ENCODE results near the gene G6PC1. TPM values are rescaled to one million over a fixed set of nuclear protein-coding genes. Genes with fewer than 3 reads are reported as not detected.
"Not testable (repeated sequence)": the region's sequence is repeated elsewhere in the genome, so short reads cannot be mapped to it uniquely, and the experiment has no call there.

The G6PC1 gene
- polyA plus RNA-seq (ENCODE audit: insufficient read length) = not detected

DNA sequence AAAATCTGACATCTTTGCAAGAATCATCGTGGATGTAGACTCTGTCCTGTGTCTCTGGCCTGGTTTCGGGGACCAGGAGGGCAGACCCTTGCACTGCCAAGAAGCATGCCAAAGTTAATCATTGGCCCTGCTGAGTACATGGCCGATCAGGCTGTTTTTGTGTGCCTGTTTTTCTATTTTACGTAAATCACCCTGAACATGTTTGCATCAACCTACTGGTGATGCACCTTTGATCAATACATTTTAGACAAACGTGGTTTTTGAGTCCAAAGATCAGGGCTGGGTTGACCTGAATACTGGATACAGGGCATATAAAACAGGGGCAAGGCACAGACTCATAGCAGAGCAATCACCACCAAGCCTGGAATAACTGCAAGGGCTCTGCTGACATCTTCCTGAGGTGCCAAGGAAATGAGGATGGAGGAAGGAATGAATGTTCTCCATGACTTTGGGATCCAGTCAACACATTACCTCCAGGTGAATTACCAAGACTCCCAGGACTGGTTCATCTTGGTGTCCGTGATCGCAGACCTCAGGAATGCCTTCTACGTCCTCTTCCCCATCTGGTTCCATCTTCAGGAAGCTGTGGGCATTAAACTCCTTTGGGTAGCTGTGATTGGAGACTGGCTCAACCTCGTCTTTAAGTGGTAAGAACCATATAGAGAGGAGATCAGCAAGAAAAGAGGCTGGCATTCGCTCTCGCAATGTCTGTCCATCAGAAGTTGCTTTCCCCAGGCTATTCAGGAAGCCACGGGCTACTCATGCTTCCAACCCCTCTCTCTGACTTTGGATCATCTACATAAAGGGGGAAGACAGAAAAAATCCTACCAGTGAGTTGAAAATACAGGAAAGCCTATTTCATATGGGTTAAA, at the start of gene G6PC1:
TSS of gene G6PC1 (plus strand) at position 340 of the 872 bp plus-strand sequence. CDS start at position 418, 78 bp downstream.
- no peak for DNase-seq

- no peak for DNase-seq
Observed at GRCh38 chr17:42850954-42851353, 49.6 kb upstream of the G6PC1 start, which contains the start of gene AOC3. Gene AOC3 (plus strand): TSS chr17:42851199. CDS start chr17:42851344, 145 bp downstream.

GRCh38 chr17:42851371-42852240, 49.0 kb upstream of the G6PC1 start:
- not testable (repeated sequence) for DNase-seq

GRCh38 chr17:42852351-42852750, 48.2 kb upstream of the G6PC1 start:
- no peak for DNase-seq

DNA sequence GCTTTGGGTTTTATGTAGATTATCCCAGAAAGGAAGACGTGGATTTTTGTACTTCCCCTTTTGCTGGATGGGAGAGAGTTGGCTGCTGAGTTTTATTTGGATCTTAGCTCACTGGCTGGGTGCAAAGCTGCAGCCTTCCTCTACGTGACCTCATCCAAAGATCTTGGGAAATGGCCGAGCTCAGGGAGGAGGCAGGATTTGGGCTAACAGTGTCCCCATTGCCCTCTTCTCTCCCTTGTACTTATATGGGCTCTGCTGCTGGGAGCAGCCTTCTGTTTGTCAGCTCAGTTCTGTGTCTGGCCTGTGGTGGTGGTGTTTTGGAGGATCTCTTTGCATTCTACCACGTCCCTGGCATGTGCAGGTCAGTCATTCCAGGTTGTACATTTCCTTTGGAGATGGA, 47.6 kb upstream of the G6PC1 start:
- DNase-seq = no peak

DNA sequence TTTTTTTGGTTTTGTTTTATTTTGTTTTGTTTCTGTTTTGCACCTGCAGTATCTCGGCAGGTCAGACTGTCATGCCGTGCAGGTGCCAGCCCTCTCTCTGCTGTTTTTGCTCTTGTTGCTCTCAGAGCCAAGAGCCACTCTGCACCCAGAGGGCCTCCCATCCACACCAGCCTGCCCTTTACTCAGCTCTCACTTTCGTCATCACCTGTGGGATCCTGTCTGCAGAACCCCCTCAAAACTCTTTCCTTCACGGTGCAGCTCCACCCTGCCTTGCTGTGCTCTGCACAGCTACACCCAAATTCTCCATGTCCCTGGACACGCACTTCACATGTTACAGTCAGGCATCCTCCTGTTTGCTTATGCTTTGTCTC, 47.0 kb upstream of the G6PC1 start:
- DNase-seq = no peak

GRCh38 chr17:42853968-42854790, 46.4 kb upstream of the G6PC1 start:
- no peak for DNase-seq

DNA sequence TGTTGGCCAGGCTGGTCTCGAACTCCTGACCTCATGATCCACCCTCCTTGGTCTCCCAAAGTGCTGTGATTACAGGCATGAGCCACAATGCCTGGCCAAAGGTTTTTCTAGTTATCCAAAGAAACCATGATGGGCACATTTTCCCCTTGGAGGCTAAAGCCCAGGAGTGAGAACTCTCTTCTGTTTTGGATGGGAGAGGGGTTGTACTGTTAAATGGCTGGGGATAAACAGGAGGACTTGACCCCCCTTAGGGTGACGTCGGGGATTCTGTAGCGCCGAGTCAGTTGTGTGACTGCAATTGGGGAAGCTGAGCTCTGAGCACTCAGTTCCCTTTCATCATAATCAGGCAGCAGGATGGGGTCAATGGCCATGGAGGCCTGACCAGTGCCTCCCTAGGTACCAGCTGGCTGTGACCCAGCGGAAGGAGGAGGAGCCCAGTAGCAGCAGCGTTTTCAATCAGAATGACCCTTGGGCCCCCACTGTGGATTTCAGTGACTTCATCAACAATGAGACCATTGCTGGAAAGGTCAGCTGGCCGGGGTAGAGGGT, 45.5 kb upstream of the G6PC1 start:
- DNase-seq = no peak

- not testable (repeated sequence) for DNase-seq
Observed at GRCh38 chr17:42856093-42856492, 44.5 kb upstream of the G6PC1 start.

- not testable (repeated sequence) for DNase-seq
Observed at GRCh38 chr17:42856516-42856915, 44.1 kb upstream of the G6PC1 start.

- no peak for DNase-seq
Observed at GRCh38 chr17:42857389-42857788, 43.2 kb upstream of the G6PC1 start.

DNA sequence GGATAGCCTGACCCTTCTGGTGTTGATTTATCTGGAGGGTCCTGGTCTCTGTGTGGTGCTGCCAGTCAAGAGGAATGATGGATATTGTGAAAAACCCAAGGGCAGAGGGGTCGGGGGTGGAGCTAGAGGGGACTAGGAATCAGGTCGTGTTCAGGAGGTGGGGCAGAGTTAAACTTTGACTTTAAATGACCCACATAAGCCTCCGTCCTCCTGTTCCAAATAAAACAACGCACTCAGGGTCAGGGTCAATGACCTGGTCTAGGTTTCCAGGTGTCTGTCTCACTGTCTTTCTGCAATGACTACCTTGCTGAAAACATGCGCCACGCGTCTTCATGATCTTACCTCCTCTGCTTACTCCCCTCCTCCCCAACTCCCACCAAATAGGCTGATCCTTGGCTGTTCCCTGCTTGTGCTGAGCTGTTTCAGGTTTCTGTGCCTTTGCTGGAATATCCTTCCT, 34.9 kb upstream of the G6PC1 start:
- DNase-seq = no peak

DNA sequence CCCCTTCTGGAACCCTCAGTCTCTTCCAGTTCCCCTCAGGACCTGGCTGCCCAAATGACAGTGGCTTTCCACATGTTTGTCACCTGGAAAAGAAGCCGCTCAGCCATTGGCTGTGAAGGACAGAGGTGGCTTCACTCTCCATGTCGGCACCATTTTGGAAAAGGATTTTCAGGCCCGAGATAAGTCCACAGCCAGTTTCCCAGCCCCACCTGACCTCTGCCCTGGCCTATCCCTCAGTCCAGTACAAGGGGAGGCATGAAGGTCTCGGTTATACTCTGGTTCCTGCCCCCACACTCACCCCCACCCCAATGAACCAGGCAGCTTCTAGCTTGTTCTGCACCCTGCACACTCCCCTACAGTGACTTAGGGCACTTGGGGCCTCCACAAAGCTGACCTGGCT, 34.4 kb upstream of the G6PC1 start:
- DNase-seq = no peak

- DNase-seq = no peak
Observed at GRCh38 chr17:42866631-42867575, 33.7 kb upstream of the G6PC1 start.

- not testable (repeated sequence) for DNase-seq
Observed at GRCh38 chr17:42867694-42868261, 32.8 kb upstream of the G6PC1 start.

DNA sequence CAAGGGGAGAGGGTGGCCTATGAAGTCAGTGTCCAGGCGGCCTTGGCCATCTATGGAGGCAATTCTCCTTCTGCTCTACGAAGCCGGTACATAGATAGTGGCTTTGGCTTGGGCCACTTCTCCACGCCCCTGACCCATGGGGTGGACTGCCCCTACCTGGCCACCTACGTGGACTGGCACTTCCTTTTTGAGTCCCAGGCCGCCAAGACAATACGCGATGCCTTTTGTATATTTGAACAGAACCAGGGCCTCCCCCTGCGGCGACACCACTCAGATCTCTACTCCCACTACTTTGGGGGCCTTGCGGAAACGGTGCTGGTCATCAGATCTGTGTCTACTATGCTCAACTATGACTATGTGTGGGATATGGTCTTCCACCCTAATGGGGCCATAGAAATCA, 32.3 kb upstream of the G6PC1 start:
- no peak for DNase-seq

GRCh38 chr17:42871647-42872046, 29.0 kb upstream of the G6PC1 start:
- DNase-seq = no peak

- DNase-seq = no peak
Observed at GRCh38 chr17:42872251-42872965, 28.2 kb upstream of the G6PC1 start.

DNA sequence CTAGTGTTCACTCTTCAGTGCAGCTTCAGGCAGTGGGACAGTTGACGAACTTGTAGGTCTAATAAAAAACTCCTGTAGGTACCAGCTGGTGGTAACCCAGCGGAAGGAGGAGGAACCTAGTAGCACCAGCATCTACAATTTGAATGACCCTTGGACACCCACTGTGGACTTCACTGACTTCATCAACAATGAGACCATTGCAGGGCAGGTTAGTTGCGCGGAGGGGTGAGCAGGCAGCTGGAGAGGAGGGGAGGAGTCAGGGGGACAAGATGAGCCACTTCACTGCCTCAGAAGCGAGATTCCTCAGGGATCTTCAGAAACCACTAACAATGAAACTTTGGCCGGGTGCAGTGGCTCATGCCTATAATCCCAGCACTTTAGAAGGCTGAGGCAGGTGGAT, 27.3 kb upstream of the G6PC1 start:
- DNase-seq = no peak
